OCI-LY1 (cell line): ENCODE results near the gene CRYGB.

Experiments
- H2AFZ ChIP-seq: fragments of 200-600 bp; sonication (generic), shearing (Covaris generic); 2 replicates; pipeline ENCODE4 v1.6.0; 2014; ENCODE audit warnings: antibody characterized with exemption, mild to moderate bottlenecking, low read length
- H3F3A ChIP-seq: fragments of 200-600 bp; sonication (generic), shearing (Covaris generic); 2 replicates; pipeline ENCODE4 v1.6.0; 2014; ENCODE audit warnings: mild to moderate bottlenecking, antibody characterized with exemption, low read length, moderate library complexity; ENCODE audit not compliant: insufficient read depth
- H3K27ac ChIP-seq: fragments of 200-600 bp; sonication (generic); 2 replicates; pipeline ENCODE4 v1.5.1; 2014; ENCODE audit warnings: low read length, mixed run types, mild to moderate bottlenecking, low read depth; ENCODE audit not compliant: poor library complexity, severe bottlenecking
- H3K27me3 ChIP-seq: fragments of 200-600 bp; sonication (generic); 2 replicates; pipeline ENCODE4 v1.6.0; 2014; ENCODE audit warnings: antibody characterized with exemption, mild to moderate bottlenecking, low read length, moderate library complexity; ENCODE audit not compliant: insufficient read depth
- H3K36me3 ChIP-seq: fragments of 200-600 bp; sonication (generic); 2 replicates; pipeline ENCODE4 v1.6.1; 2014; ENCODE audit warnings: mild to moderate bottlenecking, antibody characterized with exemption, low read length, moderate library complexity, mixed read lengths; ENCODE audit not compliant: insufficient read depth
- H3K4me1 ChIP-seq: fragments of 200-600 bp; sonication (generic); 2 replicates; pipeline ENCODE4 v1.5.1; 2014; ENCODE audit warnings: mild to moderate bottlenecking, low read length, moderate library complexity; ENCODE audit not compliant: insufficient read depth, severe bottlenecking
- H3K4me2 ChIP-seq: fragments of 200-600 bp; sonication (generic), shearing (Covaris generic); 2 replicates; pipeline ENCODE4 v1.6.1; 2014; ENCODE audit warnings: low read length
- H3K4me3 ChIP-seq: fragments of 200-600 bp; sonication (generic); 2 replicates; pipeline ENCODE4 v1.5.1; 2014; ENCODE audit warnings: low read length, low read depth, mild to moderate bottlenecking, mixed read lengths; ENCODE audit not compliant: poor library complexity, severe bottlenecking
- H3K79me2 ChIP-seq: fragments of 200-600 bp; shearing (Covaris generic); 2 replicates; pipeline ENCODE4 v1.6.1; 2016; ENCODE audit warnings: mixed run types, low read length, mixed read lengths; ENCODE audit not compliant: insufficient read depth
- H3K9ac ChIP-seq: fragments of 200-600 bp; sonication (generic), shearing (Covaris generic); 2 replicates; pipeline ENCODE4 v1.6.1; 2014; ENCODE audit warnings: mild to moderate bottlenecking, low read length, mixed read lengths
- H3K9me2 ChIP-seq: fragments of 200-600 bp; sonication (generic), shearing (Covaris generic); 2 replicates; pipeline ENCODE4 v1.6.1; 2014; ENCODE audit warnings: low read depth, mild to moderate bottlenecking, low read length, mixed read lengths
- H3K9me3 ChIP-seq: fragments of 200-600 bp; shearing (Covaris generic); 2 replicates; pipeline ENCODE4 v1.6.1; 2014; ENCODE audit warnings: low read length, mixed read lengths
- H4K20me1 ChIP-seq: fragments of 200-600 bp; sonication (generic), shearing (Covaris generic); 2 replicates; pipeline ENCODE4 v1.6.0; 2016; ENCODE audit warnings: mild to moderate bottlenecking, low read length; ENCODE audit not compliant: insufficient read depth
- CTCF ChIP-seq: fragments of 200-600 bp; sonication (generic), shearing (Covaris generic); IDR thresholded peaks from 2 replicates; pipeline ENCODE4 v1.5.1; 2017; ENCODE audit warnings: mild to moderate bottlenecking, antibody characterized with exemption, low read length, moderate library complexity, mixed read lengths
- EZH2 ChIP-seq: fragments of 200-600 bp; sonication (generic), shearing (Covaris generic); IDR thresholded peaks from 2 replicates; pipeline ENCODE4 v1.8.0; 2017; ENCODE audit warnings: borderline replicate concordance, mixed run types, mild to moderate bottlenecking, antibody characterized with exemption, low read length, moderate library complexity, mixed read lengths

Gene CRYGB

GRCh38 chr2:208129744-208130711 lies 15.9 kb downstream of the CRYGB start, which contains the start of gene CRYGC:
CRYGC (minus strand) TSS chr2:208129828; CDS start chr2:208129792, 36 bp downstream.
- Histone ChIP-seq H4K20me1 (no peaks in the 10 kb centered on the region), H3K79me2 (no peaks in the 10 kb centered on the region), H3K4me2 (no peak within 1 kb of the TSS), H3K27me3 (no peaks in the 10 kb centered on the region), H3K9me2 (no peaks in the 10 kb centered on the region), H2AFZ (no peak within 1 kb of the TSS), H3K9me3 (no peaks in the 10 kb centered on the region), H3K4me3 (no peak within 1 kb of the TSS), H3K36me3 (no peaks in the 10 kb centered on the region), H3K27ac (no peak within 1 kb of the TSS), H3K9ac (no peak within 1 kb of the TSS), H3K4me1 (no peaks in the 10 kb centered on the region), H3F3A (no peaks in the 10 kb centered on the region)
- TF ChIP-seq CTCF: no peak
- TF ChIP-seq EZH2: no peak

- Histone ChIP-seq H3F3A (no peaks in the 10 kb centered on the region), H3K27me3 (no peaks in the 10 kb centered on the region), H3K36me3 (no peaks in the 10 kb centered on the region), H3K27ac (no peak overlapping the region), H3K9me2 (no peaks in the 10 kb centered on the region), H3K4me1 (no peaks in the 10 kb centered on the region), H3K9ac (no peak overlapping the region), H4K20me1 (no peaks in the 10 kb centered on the region), H2AFZ (no peak overlapping the region), H3K4me3 (no peak overlapping the region), H3K9me3 (no peaks in the 10 kb centered on the region), H3K79me2 (no peaks in the 10 kb centered on the region), H3K4me2 (no peak overlapping the region)
- TF ChIP-seq EZH2: no peak
- TF ChIP-seq CTCF: no peak
Observed at GRCh38 chr2:208128136-208128535, 17.8 kb downstream of the CRYGB start.

GRCh38 chr2:208127090-208127489 lies 18.9 kb downstream of the CRYGB start:
- Histone ChIP-seq H3K4me3 (no peak overlapping the region), H3K79me2 (no peaks in the 10 kb centered on the region), H2AFZ (no peak overlapping the region), H3K9ac (no peak overlapping the region), H3K4me2 (no peak overlapping the region), H3K27me3 (no peaks in the 10 kb centered on the region), H3K9me3 (no peaks in the 10 kb centered on the region), H3K36me3 (no peaks in the 10 kb centered on the region), H3K4me1 (no peaks in the 10 kb centered on the region), H3K27ac (no peak overlapping the region), H3K9me2 (no peaks in the 10 kb centered on the region), H4K20me1 (no peaks in the 10 kb centered on the region), H3F3A (no peaks in the 10 kb centered on the region)
- TF ChIP-seq CTCF (no peak), EZH2 (no peak)
